K562 (cell line): Measurements from ENCODE around the gene IL23R. TPM values are rescaled to one million over a fixed set of nuclear protein-coding genes. Genes with fewer than 3 reads are reported as not detected.

Experiments
- ATAC-seq: fragments of 200-7000 bp; cut with Tn5 transposase; 3 replicates; pipeline ENCODE4 v1.9.1; 2020; ENCODE audit warnings: moderate library complexity
- BruUV-seq: library from RNA; stranded (reverse); fragments of 400-500 nt; replicated peaks from 2 replicates; lab custom pipeline; 2021; lab: Mats Ljungman, UMichigan
- CTCF ChIA-PET: fragments of 300-600 bp; formaldehyde crosslinking; extraction: SDS; loops from one replicate; lab custom pipeline; 2021; ENCODE audit warnings: low intra/inter-chr PET ratio; lab: Yijun Ruan, JAX
- POLR2A ChIA-PET: fragments of 300-600, 350-650 bp; sonication (Branson Sonifier 250); formaldehyde crosslinking; extraction: SDS; loops from one replicate; lab custom pipeline; 2021; ENCODE audit warnings: antibody characterized with exemption, inconsistent platforms; lab: Yijun Ruan, JAX
- DNase-seq, 4 experiments: peaks; one replicate each; pipeline versions ENCODE4 v3.0.0 to v3.0.0-alpha.2; 2011 to 2018; ENCODE audit warnings: low spot score in 3 of 4, mixed read lengths in 3 of 4; ENCODE audit errors: extremely low read depth in 1 of 4
- FAIRE-seq: peaks from 2 replicates; lab custom pipeline; 2011; peaks lifted over from hg19 to GRCh38; lab: Jason Lieb, UNC
- H2AFZ ChIP-seq: 2 replicates; pipeline ENCODE4 v1.6.0; 2011; ENCODE audit warnings: low read depth, low read length, control low read depth, inconsistent platforms
- H3K27ac ChIP-seq: fragments of 200-600 bp; 3 replicates; pipeline ENCODE4 v1.8.0; 2011; ENCODE audit warnings: low read depth, mild to moderate bottlenecking, control low read depth, inconsistent platforms, low read length, moderate library complexity, mixed read lengths; ENCODE audit errors: extremely low read depth
- H3K27me3 ChIP-seq, 2 experiments: fragments of 300-600 bp in 1 of 2; 2 replicates in 1 of 2; 3 replicates in 1 of 2; pipeline versions ENCODE4 v1.6.0 to v1.8.0; 2011; ENCODE audit warnings: inconsistent platforms in 2 of 2, low read length in 2 of 2, mild to moderate bottlenecking in 1 of 2, mixed read lengths in 1 of 2, moderate library complexity in 1 of 2; ENCODE audit not compliant: control insufficient read depth in 2 of 2, insufficient read depth in 2 of 2
- H3K36me3 ChIP-seq: fragments of 300-600 bp; 3 replicates; pipeline ENCODE4 v1.8.0; 2011; ENCODE audit warnings: mild to moderate bottlenecking, low read length, inconsistent platforms; ENCODE audit not compliant: control insufficient read depth, insufficient read depth
- H3K4me1 ChIP-seq, 2 experiments: fragments of 200-600 bp in 1 of 2; replicated peaks in 1 of 2; 2 replicates in 1 of 2; 3 replicates in 1 of 2; pipeline versions ENCODE4 v1.5.1 to v1.8.0; 2011; ENCODE audit warnings: inconsistent platforms in 2 of 2, low read length in 2 of 2, mild to moderate bottlenecking in 1 of 2, mixed read lengths in 1 of 2, moderate library complexity in 1 of 2; ENCODE audit not compliant: control insufficient read depth in 2 of 2, insufficient read depth in 2 of 2
- H3K4me2 ChIP-seq: 2 replicates; pipeline ENCODE4 v1.6.1; 2011; ENCODE audit warnings: low read length, control low read depth, inconsistent platforms, mixed read lengths; ENCODE audit not compliant: insufficient read depth
- H3K4me3 ChIP-seq: fragments of 200-600 bp; sonication (generic), shearing (Covaris generic); 2 replicates; pipeline ENCODE4 v1.5.1; 2016; ENCODE audit warnings: control low read depth, inconsistent platforms
- H3K79me2 ChIP-seq: fragments of 200-600 bp; 3 replicates; pipeline ENCODE4 v1.8.0; 2011; ENCODE audit warnings: low read length, inconsistent platforms; ENCODE audit not compliant: control insufficient read depth, insufficient read depth
- H3K9ac ChIP-seq, 2 experiments: 2 replicates each; pipeline versions ENCODE4 v1.6.0 to v1.6.1; 2011; ENCODE audit warnings: low read depth in 2 of 2, low read length in 2 of 2, control low read depth in 1 of 2, inconsistent platforms in 1 of 2, mild to moderate bottlenecking in 1 of 2, mixed read lengths in 1 of 2; ENCODE audit not compliant: insufficient read depth in 1 of 2
- H3K9me1 ChIP-seq: one replicate; pipeline ENCODE4 v1.6.0; 2011; ENCODE audit warnings: inconsistent platforms, mild to moderate bottlenecking, low read length, moderate library complexity; ENCODE audit not compliant: control insufficient read depth, insufficient read depth
- H3K9me3 ChIP-seq: replicated peaks from 2 replicates; pipeline ENCODE4 v1.5.1; 2011; ENCODE audit warnings: low read depth, low read length, inconsistent platforms; ENCODE audit not compliant: control insufficient read depth, insufficient read depth
- H4K20me1 ChIP-seq: replicated peaks from 2 replicates; pipeline ENCODE4 v1.6.1; 2011; ENCODE audit warnings: low read length, inconsistent platforms, mixed read lengths; ENCODE audit not compliant: control insufficient read depth, insufficient read depth
- RBM25 ChIP-seq: fragments of 200-400 bp; formaldehyde crosslinking; IDR thresholded peaks from 2 replicates; pipeline ENCODE4 v1.6.1; 2018; ENCODE audit warnings: low read length, low read depth, moderate library complexity; ENCODE audit not compliant: severe bottlenecking
- TAF15 ChIP-seq: fragments of 200-400 bp; formaldehyde crosslinking; IDR thresholded peaks from 2 replicates; pipeline ENCODE4 v1.6.1; 2017; ENCODE audit warnings: mild to moderate bottlenecking, low read depth, low read length, moderate library complexity
- ZNF121 ChIP-seq: sonication (generic); formaldehyde crosslinking; conservative IDR thresholded peaks from 2 replicates; pipeline ENCODE4 v1.8.0; 2022; ENCODE audit warnings: missing genetic modification reagents
- WGBS: fragments of 100-300 bp; shearing (Covaris generic); methylation state at CpG from one replicate; pipeline ENCODE4 v1.1.6; 2016; ENCODE audit warnings: low coverage, mixed read lengths; ENCODE audit not compliant: insufficient coverage; ENCODE audit errors: missing lambda C conversion rate; 5-methylcytosine and 5-hydroxymethylcytosine counted together
- in situ Hi-C: fragments of 300-500 bp; cut with MboI; formaldehyde crosslinking; loops from 4 replicates; pipeline ENCODE4 v1.15.0; 2018; ENCODE audit warnings: inconsistent platforms, mixed read lengths
- intact Hi-C: fragments of 100-400 bp; cut with micrococcal nuclease; formaldehyde crosslinking; loops from 2 replicates; pipeline ENCODE4 v1.14.2; 2022
- polyA plus RNA-seq, 8 experiments: library from polyadenylated mRNA; depleted of rRNA in 4 of 8; stranded (reverse) in 5 of 8; unstranded in 3 of 8; fragments of >200 nt; fragmentation: Nextera tagmentation in 2 of 8; fragmentation: Illumina TruSeq in 1 of 8; extraction: Ambion mirVana in 2 of 8; extraction: Trizol in 1 of 8; gene quantifications; 2 replicates each; pipeline versions ENCODE4 v1.2.1 to v1.2.3, GENCODE V29; 2011 to 2014; ENCODE audit warnings: inconsistent platforms in 1 of 8, missing spikeins in 1 of 8
- total RNA-seq, 7 experiments: library from RNA; depleted of rRNA in 6 of 7; stranded (reverse); fragments of >200 nt in 6 of 7; fragmentation: Illumina TruSeq in 2 of 7; extraction: Trizol in 2 of 7; gene quantifications; 2 replicates each; pipeline versions ENCODE4 v1.2.1 to v1.2.3, GENCODE V29; 2011 to 2021; ENCODE audit warnings: low replicate concordance in 1 of 7
- TF ChIP-seq, protein P1 (sequence below): fragments of 450-650 bp; IDR thresholded peaks from 2 replicates; pipeline ENCODE4 v1.6.1; 2017; ENCODE audit warnings: antibody characterized with exemption

IL23R gene
- total and polyA plus RNA-seq, 9 of the 15 experiments (the other 6 are each of a cell fraction or from before 2014, with no cell fraction given) = 4.4 to 52.7 (median 22.8) TPM

DNA sequence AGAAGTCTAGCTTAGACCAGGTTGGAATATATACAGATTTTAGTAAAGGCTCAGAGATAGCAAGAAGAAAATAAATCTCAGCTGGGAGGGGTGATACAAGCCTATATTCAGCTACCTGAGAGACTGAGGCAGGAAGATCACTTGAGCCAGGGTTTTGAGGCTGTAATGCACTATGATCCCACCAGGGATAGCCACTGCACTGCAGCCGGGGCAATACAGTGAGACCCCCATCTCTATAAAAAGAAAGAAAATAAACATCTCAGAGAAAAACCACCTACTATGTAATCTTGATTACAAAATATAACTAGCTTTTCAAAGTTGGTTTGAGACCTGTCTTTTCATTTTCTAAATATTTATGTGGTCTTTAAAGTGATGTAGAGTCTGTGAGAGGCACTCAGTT, 47.7 kb downstream of the IL23R start:
- no TSS peak for BruUV-seq
- peaks cover 59% of the 10 kb centered on the region for H3K36me3 ChIP-seq
- H4K20me1 ChIP-seq = peaks cover 16% of the 10 kb centered on the region
- no peak overlapping the region for H3K9ac ChIP-seq
- no peak for FAIRE-seq
- in situ Hi-C loops = no loop called here
- peaks cover 4 to 13% of the 10 kb centered on the region in 2 experiments; a peak in 1 of 5 replicates for H3K4me1 ChIP-seq
- ATAC-seq = no peak
- no peak overlapping the region for H2AFZ ChIP-seq
- ChIA-PET POLR2A (interaction anchor here (0.9 to 1.6 kb wide), 3 partner anchors 11 to 293 kb away, joined by 3 read pairs; no protein-coding TSS in a partner anchor), CTCF (interaction anchor here (1.2 kb wide), 1 partner anchor 286 kb away, joined by 3 read pairs; no protein-coding TSS in a partner anchor)
- H3K9me3 ChIP-seq = no peaks in the 10 kb centered on the region
- TF ChIP-seq ZNF121 = peak; percentile 91
- TF ChIP-seq RBM25 = peak; percentile 51
- TF ChIP-seq TAF15 = no peak
- TF ChIP-seq, protein P1, sequence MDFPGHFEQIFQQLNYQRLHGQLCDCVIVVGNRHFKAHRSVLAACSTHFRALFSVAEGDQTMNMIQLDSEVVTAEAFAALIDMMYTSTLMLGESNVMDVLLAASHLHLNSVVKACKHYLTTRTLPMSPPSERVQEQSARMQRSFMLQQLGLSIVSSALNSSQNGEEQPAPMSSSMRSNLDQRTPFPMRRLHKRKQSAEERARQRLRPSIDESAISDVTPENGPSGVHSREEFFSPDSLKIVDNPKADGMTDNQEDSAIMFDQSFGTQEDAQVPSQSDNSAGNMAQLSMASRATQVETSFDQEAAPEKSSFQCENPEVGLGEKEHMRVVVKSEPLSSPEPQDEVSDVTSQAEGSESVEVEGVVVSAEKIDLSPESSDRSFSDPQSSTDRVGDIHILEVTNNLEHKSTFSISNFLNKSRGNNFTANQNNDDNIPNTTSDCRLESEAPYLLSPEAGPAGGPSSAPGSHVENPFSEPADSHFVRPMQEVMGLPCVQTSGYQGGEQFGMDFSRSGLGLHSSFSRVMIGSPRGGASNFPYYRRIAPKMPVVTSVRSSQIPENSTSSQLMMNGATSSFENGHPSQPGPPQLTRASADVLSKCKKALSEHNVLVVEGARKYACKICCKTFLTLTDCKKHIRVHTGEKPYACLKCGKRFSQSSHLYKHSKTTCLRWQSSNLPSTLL = no peak
- H3K4me2 ChIP-seq = no peak overlapping the region
- 100% methylated on average over 1 of the region's 1 CpG for WGBS
- intact Hi-C loops = loop anchor here (5.0 kb wide), 3 partner anchors 42 to 447 kb away; no protein-coding TSS in a partner anchor
- no peaks in the 10 kb centered on the region for H3K27me3 ChIP-seq
- no peak for DNase-seq
- H3K79me2 ChIP-seq = peaks cover 91% of the 10 kb centered on the region
- no peak overlapping the region for H3K4me3 ChIP-seq
- H3K9me1 ChIP-seq = no peaks in the 10 kb centered on the region
- no peak overlapping the region for H3K27ac ChIP-seq
